HL-60/S4 (cell line): ENCODE data around the gene RAB28.

Experiments used
- in situ Hi-C: fragments of 300-500 bp; cut with MboI; formaldehyde crosslinking; loops from 2 replicates; pipeline ENCODE4 v1.14.3; 2022; ENCODE audit warnings: low sequenced_read_pairs

RAB28 gene

GRCh38 chr4:13511101-13511500 is 27.0 kb upstream of the RAB28 start:
- in situ Hi-C loops = no loop called here

GRCh38 chr4:13509442-13509841 is 25.3 kb upstream of the RAB28 start:
- in situ Hi-C loops = no loop called here

DNA sequence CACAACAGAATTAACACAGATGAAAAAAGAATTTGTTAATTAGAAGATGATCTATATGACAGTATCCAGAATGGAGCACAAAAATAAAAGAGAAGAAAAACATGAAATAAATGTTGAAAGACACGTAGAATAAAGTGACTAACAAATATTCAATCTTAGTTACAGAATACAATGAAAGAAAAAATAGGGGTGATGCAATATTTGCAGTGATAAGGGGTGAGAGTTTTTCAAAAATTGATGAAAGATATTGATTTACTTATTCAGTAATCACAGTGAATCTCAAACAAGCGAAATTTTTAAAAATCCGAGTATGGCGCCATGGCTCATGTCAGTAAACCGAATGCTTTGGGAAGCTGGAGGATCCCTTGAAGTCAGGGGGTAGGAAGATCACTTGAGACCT is 20.2 kb upstream of the RAB28 start:
- in situ Hi-C loops = no loop called here

- in situ Hi-C loops = no loop called here
Observed at GRCh38 chr4:13498469-13498868, 14.3 kb upstream of the RAB28 start.

DNA sequence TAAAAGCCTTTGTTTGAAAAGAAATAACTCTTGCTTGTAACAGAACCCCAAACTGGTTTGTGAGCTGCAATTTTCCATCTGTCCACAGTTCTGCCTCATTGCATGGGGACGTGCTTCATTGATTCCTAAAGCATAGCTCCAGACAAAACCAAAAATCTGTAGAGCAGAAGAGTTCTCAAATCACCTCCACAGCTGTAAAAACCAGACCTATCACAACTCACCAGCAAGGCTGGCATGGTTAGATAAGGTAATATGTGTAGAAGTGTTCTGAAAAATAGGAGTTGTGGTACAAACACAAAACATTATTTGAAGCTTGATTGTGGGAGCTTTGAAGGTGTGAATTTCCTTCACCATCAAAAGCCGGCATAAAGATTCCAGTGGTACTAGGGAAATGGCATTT is 12.5 kb upstream of the RAB28 start:
- in situ Hi-C loops = no loop called here

DNA sequence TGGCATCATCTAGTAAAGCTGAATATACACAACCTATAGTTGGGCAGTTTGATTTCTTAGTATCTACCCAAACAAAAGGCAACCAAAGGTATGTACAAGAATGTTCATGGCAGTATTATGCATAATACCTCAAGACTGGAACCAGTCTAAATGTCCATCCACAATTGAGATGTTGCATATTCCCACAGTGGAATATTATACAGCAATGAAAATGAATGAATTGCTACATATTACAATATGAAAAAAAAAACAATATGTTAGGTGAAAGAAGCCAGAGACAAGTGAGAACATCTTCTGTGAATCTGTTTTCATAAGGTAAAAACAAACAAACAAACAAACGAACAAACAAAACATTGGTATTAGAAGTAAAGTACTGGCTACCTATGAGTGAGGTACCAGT is 11.6 kb upstream of the RAB28 start:
- in situ Hi-C loops = no loop called here

- in situ Hi-C loops = no loop called here
Observed at GRCh38 chr4:13493793-13494192, 9.7 kb upstream of the RAB28 start.

DNA sequence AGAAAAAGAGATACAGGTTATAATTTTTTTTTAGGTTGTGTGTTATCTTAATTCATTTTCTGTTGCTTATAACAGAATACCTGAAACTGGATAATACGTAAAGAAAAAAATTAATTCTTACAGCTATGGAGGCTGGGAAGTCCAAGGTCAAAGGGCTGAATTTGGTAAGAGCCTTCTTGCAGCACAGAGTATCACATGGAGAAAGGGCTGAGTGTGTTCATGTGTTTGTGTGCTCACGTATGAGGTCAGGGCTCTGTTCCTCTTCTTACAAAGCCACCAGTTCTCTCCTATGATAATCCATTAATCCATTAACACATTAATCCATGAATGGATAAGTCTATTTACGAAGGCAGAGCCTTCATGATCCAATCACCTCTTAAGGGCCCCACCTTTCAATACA is 8.6 kb upstream of the RAB28 start:
- in situ Hi-C loops = no loop called here

DNA sequence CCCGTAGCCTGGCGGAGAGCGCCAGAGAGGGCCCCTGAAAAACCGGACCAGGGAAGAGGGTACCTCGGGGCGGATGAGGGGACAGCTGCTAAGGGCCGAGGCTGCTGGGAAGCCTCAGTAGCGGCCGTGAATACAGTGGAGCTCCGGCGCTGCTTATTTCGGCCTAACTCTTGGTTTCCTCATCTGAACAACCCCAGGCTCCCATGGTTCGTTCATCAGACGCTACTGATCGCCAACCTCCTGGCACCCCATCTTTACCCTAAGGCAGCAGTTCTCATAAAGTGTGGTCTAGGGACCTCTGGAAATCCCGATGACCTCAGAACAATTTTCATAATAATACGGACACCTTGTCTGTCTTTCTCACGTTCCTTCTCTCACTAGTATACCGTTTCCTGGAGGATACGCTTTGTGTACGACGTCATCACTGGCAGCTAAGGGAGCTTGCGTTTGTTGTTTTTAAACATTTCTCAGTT is 645 bp upstream of the RAB28 start:
- in situ Hi-C loops = no loop called here

GRCh38 chr4:13483768-13484121 is 395 bp downstream of the RAB28 start:
- in situ Hi-C loops = no loop called here

DNA sequence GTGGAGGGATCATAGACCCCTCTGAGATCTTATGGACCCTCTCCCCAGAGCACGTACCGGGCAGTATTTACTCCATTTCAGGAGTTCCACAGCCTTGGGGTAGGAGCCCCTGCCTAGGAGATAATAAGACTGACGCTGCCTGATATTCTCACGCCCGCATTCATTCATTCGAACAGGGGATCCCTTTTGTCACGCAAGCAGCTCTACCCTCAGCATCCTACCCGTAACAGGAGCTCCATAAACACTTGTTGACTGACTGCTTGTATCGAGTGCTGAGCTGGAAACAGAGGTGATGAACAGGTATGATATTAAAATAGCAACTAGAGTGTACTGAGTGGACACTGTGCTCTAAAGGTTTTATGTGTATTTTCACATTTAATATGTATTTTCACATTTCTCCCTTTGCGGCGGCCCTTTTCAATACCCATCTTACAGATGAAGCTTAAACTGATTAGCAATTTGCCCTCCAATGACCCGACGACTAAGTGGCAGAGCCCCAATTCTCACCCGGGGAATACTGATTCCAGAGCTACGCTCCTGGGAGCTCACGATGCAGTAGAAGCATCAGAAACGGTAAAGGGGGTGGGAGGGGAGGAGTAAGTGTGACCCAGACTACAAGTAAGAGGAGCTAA is 888 bp downstream of the RAB28 start:
- in situ Hi-C loops = no loop called here

DNA sequence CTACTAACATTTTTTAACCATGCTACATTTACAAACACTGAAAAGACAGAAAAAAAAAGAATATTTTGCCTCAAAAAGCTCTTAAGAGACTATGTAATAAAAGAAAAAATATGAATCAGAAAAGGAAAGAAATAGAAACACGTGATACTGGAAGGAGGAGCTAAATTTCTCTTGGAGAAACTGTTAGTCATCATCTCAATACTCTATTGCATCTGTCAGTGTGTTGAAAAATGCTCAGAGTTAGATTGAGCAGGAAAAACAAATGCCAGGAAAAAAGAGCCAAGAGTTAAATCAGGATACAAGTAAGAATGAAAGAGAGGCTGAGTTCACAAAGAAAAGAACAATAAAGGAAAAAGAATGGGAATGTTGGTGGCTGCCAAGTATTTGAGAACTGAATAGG is 2.6 kb downstream of the RAB28 start:
- in situ Hi-C loops = no loop called here

DNA sequence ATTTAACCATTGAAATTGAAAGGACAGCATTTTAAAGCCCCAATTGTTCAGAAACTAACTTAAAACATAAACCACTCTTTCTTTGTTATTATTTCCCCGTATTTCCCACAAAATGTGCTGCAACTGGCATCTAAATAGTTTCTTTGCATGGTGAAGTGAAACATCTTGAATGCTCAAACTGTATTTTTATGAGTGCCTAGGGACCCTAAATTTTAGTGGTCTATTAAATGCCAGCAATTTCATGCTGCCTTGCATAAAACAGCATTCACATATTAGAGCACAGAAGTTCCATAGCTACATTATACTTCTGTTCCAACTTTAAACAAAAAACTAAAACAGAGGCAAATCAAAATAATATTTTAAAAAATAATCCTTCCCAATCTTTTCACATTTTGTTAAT is 5.4 kb downstream of the RAB28 start:
- in situ Hi-C loops = no loop called here

DNA sequence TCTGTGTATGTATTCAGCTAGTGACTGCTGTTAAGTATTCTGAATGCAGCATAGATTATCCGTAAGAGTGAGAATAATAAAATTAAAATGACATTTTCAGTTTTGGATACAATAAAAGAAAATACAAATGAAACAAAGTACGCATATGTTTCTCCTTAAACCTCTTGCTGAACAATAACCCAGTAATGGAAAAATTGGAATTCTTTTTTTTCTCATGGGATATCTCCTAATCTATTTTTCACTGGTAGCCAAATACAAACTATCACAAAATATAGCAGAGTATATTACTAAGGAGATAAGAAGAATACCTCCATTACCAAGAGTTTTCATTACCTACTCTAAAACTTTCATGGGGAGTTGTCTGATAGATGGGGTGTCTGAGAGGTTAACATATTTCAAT is 6.0 kb downstream of the RAB28 start:
- in situ Hi-C loops = no loop called here

DNA sequence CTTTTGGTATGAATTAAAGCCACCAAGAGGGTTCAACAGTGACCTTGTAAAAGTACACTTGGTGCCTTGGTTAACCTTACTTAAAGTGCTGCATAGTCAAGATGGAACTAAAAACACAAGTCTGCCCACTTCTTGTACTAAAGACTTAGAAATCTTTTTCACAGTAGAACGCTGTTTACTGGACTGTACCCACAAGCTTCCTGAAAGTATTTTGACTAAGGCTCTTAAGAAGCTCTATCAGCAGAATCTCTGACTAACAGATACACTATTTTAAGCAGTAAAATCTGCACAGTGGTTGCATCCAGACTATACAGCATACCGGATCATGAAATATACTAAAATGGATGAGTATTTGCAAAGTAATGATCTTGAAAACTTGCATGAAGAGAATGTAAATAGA is 7.2 kb downstream of the RAB28 start:
- in situ Hi-C loops = no loop called here

- in situ Hi-C loops = no loop called here
Observed at GRCh38 chr4:13476152-13476551, 8.0 kb downstream of the RAB28 start.

DNA sequence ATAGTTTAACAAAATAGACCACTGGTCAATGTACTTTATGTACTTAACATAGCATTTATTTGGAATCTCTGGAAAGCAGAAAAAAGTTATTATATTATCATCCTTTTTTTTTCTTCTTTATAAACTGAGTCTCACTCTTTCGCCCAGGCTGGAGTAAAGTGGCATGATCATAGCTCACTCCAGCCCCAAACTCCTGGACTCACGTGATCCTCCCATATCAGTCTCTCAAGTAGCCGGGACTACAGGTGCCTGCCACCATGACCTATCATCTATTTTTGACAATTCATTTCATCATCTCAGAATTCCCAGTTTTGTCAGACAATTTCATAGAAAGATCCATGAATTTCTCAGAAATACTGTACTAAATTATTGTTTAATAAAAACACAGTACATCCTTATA is 12.7 kb downstream of the RAB28 start:
- in situ Hi-C loops = no loop called here

GRCh38 chr4:13470379-13470778 is 13.8 kb downstream of the RAB28 start:
- in situ Hi-C loops = no loop called here

DNA sequence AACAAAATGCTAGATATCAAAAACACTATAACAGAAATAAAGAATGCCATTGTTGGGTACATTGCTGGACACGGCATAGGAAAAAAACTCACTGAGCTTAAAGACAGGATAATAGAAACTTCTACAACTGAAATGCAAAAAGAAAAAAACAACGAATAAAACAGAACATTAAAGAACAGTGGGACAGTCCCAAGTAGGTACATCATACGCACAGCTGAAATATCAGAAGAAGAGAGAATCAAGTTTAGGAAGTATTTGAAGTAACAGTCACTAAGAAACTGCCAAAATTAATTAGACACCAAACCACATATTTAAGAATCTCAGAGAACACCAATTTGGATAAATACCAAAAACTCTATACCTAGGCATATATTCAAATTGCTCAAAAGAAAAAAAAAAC is 19.2 kb downstream of the RAB28 start:
- in situ Hi-C loops = no loop called here

- in situ Hi-C loops = no loop called here
Observed at GRCh38 chr4:13464543-13464942, 19.6 kb downstream of the RAB28 start.

- in situ Hi-C loops = no loop called here
Observed at GRCh38 chr4:13461191-13461905, 22.8 kb downstream of the RAB28 start.

- in situ Hi-C loops = no loop called here
Observed at GRCh38 chr4:13455411-13455810, 28.7 kb downstream of the RAB28 start.

- in situ Hi-C loops = no loop called here
Observed at GRCh38 chr4:13454786-13455185, 29.4 kb downstream of the RAB28 start.
